Measurements from ENCODE around the gene ARHGEF1.

Gene ARHGEF1

DNA sequence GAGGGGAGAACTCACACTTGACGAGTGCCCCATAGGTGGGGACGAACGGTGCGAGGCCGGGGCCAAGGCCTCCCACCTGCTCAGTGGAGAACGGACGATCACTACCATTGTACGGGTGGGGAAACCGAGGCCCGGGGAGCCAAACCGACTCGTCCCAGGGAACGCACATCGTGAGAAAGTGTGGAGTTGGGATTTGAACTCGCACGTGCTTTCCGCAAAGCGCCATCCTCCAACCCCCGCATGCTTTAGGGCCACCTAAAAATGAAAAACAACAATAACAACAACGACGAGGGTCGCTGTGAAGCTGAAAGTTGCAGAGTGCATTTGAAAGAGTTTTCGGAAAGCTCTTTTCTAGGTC lies 458 bp downstream of the ARHGEF1 start:
- no peak for DNase-seq (ENCODE audit: low read depth in 2 of 2)

DNA sequence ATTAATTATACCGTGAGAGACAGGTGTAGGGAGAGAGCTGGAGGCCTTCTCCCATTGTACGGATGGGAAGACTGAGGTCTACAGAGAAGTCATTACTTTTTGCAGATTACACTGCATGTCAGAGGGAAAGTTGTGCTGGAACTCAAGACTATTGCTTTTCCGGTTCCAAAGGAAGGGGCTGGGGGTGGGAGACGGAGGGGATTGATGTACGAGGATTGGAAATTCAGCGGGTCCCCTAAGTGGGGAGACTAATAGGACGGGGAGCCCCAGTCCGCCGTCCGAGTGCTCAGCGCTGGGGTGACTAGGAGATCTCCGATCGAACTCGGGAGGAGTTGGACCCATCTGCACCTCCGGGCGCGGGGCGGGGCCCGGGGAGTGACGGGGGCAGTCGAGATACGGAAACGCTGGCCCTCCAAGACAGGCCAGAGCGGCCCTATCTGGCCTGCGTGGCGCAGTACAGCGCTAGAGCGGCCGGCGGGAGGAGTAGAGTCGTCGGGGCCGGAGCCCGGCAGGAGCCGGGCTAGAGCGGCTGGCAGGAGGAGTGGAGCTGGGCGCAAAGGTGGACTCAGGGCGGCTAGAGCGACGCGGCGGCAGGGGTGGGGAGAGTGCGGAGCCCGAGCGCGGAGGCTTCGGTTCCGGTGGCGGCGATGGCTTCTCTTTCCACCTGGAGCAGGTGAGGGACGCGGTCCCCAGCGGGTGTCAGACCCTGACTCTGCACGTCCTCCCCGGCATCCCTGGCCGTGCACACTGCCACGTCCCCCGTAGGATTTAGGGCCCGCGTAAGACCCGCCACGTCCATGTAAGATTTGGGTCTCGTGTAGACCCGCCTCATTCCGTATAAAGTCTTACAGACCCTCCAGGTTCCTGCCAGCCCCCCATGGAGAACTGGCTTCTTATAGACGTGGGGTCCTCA lies 1.1 kb downstream of the ARHGEF1 start:
- DNase-seq (ENCODE audit: low read depth in 2 of 2), result peak; percentile 73 to 78

DNA sequence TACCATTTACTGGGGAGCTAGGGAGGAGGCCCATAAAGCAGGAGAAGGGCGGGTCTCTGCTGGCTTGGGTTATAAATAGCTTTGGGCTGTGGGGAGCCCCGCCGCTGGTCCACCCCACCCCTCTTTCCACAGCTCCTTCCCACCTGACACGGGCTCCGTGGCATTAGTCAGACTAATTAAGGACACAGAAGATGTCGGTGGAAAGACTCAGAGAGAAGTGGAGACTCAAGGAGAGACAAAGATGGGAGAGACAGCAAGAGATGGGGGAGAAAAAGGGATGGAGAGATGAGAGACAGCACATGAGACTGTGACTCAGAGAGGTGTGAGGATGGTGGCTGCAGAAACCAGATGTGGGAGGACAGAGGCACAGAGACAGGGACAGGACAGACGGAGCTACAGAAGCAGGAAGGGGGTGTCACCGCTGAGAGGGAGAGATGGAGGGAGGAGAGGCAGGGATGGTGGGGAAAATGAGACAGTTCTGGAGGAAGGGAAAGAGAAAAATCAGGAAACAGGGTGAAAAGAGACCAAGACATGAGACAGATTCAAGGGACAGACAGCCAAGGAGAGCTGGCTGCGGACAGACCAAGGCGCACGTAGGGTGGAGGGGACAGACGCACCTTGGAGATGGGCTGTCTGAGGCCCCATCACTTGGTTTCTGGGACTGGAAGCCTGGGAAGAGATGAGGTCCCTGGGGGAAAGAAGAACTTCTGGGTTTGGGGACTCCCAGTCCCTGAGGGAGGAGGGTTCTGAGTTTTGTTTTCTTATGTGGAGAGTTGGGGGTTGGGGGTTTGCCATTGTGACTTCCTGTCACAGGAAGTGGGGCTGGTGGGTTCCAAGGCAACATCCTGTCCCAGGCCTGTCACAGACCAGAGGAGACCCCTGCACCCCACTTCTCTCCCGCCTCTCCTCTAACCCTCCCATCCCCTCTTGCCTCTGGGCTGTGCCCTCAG lies 4.1 kb downstream of the ARHGEF1 start:
- peak in 1 of 2 donors; percentile 34 for DNase-seq (ENCODE audit: low read depth in 2 of 2)

DNA sequence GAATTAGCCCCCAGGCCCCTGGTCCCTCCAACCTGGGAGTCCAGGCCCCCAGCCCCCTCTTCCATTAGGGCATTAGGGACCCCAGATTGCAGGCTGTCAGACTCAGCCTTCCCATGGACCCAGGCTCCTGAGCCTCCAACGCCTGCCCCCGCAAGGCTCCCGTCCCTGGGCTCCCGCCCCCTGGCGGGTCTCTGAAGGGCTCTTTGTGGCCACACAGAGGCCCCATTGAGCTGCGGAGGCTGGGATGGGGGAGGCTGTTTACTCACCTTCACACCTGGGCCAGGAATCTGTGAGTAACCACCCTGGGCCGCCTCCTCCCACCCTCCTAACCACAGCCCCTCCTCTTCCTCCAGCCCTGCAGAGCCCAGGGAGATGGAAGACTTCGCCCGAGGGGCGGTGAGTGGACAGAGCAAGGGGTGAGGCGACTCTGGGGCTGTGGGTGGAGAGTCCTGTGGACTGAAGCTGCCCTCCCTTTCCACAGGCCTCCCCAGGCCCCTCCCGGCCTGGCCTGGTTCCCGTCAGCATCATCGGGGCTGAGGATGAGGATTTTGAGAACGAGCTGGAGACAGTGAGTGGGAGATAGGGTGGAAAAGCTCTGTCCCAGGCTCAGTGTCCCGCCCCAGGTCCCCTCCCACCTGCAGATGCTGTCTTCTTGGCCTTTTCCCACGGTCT lies 4.9 kb downstream of the ARHGEF1 start:
- peak; percentile 65 to 78 for DNase-seq (ENCODE audit: low read depth in 2 of 2)

DNA sequence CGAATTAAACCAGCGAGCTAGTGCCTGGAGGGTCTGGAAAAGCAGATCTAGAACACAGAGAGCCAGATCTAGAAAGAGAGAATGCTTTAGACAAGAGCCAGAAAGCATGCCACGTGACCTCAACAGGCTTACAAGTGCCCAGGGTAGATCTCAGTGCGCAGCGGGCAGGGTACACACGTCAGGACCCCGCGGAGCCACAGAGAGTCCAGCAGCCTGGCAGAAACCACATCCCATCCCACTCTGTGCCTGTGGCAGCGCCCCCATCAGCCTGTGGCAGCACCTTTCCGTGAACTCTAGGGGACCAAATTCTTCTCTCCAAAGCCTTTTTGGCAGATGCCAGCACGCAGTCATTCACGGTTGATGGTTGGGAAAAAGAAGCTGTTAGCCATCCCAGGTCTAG lies 5.9 kb downstream of the ARHGEF1 start:
- no peak for DNase-seq (ENCODE audit: low read depth in 2 of 2)

DNA sequence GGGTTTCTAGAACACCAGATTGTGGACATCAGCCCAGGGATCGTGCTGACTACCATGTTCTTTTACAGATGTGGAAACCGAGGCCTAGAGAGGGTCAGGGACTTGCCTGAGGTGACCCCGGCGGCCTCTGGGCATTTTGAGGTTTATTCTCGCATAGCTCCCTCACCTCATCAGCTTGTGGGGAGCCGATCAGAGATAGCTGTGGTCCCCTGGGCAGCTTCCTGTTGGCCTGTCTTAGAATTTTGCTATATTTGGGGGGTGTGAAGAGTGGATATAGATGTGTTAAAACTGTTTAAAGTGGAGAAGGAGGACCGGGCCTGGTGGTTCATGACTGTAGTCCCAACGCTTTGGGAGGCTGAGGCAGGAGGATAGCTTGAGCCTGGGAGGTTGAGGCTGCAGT lies 6.9 kb downstream of the ARHGEF1 start:
- DNase-seq (ENCODE audit: low read depth in 2 of 2), result no peak

DNA sequence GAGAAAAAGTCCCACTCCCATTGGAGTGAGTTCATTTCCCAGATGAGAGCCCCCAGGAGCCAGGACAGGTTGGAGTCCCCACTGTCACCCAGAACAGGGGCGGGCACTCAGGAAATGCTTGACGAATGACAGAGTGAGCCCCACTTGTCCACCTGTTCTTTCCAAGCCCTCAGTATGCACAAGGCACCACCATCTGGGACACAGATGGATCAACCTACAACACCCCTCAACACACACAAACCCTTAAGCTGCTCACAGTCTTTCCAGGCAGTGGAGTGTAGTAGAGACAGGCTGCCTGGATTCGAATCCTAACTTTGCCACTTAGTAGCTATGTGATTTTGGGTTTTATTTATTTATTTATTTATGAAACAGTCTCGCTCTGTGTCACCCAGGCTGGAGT lies 8.0 kb downstream of the ARHGEF1 start:
- no peak for DNase-seq (ENCODE audit: low read depth in 2 of 2)

DNA sequence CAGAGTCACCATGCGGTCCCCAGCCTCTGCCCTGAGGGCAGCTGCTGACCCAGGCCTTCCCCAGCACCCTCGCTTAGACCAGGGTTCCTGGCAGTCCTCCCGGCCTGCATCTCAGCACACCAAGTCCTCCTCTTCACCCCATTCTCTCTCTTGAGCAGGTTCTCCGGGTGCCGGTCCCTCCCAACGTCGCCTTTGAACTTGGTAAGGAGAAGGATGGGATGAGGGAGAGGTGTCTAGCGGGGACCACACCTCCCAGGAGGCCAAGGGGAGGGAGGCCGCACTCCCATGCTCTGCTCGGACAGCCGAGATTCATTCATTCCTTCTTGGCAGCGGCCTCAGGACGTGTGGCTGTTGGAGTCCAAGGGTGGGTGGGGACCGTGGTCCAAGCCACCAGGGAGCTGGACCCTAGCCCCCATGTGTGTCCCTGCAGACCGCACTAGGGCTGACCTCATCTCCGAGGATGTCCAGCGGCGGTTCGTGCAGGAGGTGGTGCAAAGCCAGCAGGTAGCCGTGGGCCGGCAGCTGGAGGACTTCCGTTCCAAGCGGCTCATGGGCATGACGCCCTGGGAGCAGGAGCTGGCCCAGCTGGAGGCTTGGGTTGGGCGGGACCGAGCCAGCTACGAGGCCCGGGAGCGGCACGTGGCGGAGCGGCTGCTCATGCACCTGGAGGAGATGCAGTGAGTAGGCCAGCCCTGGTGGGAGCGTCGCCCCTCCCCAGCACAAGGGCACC lies 9.4 kb downstream of the ARHGEF1 start:
- no peak for DNase-seq (ENCODE audit: low read depth in 2 of 2)

DNA sequence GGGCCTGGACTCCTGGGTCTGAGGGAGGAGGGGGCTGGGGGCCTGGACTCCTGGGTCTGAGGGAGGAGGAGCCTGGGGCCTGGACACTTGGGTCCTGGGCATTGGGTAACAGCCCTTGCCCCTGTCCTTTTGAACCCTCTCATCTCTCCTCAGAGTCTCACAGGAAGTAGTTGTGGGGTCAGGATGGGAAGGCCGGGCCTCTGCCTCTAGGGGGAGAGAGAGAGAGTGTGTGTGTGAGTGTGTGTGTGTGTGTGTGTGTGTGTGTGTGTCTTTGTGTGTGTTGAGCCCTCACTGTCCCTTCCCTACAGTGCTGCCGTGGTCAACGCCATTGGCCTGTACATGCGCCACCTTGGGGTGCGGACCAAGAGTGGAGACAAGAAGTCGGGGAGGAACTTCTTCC lies 10.9 kb downstream of the ARHGEF1 start:
- no peak for DNase-seq (ENCODE audit: low read depth in 2 of 2)

DNA sequence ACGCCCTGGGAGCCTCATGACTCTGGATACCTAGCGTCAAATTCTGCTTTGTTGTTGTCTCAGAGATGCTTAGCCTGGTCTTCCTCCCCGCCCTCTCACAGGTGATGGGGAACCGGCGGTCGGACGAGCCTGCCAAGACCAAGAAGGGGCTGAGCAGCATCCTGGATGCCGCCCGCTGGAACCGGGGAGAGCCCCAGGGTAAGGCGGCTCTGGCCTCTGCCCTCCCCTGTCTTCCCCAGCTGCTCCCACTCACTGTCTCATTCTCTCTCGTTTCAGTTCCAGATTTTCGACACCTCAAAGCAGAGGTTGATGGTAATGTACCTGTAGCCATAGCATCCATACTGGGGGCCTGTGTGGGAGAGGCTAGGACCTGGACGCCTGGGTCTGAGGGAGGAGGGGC lies 11.4 kb downstream of the ARHGEF1 start:
- DNase-seq (ENCODE audit: low read depth in 2 of 2), result no peak

DNA sequence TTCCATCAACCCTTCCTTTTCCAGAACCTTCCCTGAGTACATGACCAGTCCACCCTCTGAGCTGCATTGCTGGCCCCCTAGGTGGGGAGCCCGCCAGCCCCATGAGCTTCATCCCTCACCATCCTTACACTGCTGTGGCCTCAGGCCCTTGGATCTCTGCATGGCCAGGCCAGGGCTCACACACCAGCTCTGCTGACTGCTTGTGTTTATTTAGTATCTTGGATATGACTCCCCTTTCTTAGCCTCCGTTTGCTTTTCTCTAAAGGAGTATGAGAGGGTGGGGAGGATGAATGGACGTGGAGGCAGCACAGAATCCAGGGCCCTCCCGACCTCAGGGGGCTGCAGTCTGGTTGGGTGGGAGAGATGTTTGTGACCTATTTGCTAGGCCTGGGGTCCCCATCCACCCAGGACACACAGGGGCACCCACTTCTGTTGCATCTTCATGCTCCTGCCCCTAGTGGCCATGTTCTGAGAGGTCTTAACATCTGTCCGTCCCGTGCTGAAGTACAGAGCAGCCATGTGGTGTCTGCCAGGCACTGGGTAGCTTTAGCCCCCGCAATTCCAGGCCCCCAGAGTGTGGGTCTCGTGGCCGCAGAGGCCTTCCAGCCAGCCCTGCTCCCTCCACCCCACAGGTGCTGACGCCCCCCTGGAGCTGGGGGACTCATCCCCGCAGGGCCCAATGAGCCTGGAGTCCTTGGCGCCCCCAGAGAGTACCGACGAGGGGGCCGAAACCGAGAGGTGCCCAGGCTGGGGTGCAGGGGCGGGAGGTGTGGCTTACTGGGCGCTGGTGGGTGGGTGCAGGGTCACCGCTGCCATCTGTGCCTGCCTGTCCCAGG lies 13.0 kb downstream of the ARHGEF1 start:
- no peak for DNase-seq (ENCODE audit: low read depth in 2 of 2)

DNA sequence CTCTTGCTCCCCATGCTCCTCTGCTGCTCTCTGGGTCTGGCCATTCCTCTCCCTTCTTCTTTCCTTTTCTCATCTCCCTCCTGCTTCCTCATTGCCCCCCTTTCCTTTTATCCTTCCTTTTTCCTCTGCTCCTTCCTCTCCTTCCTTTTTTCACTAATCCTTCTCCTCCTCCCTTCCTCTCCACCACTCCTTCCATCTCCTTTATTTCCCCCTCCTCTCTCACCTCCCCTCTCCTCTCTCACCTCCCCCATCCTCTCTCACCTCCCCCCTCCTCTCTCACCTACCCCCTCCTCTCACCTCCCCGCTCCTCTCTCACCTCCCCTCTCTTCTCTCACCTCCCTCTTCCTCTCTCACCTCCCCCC lies 13.6 kb downstream of the ARHGEF1 start:
- DNase-seq (ENCODE audit: low read depth in 2 of 2), result no peak

DNA sequence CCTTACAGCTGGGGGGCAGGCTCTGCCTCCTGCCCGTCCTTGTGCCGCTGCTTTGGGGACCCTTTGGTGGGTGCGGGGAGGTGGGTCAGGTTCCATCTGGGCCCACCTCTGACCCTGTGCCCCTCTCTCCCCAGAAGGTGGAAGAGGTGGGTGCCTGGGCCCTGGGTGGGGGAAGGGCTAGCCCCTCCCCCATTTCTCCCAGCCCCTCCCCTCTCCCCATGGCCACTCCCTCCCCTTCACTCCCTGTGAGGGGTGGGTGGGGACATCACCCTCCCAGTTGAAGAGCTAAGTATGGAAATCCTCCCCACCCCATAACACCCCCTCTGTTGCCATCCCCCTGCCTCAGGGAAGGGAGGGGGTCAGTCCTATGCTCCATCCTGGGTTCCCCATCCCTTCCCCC lies 14.2 kb downstream of the ARHGEF1 start:
- DNase-seq (ENCODE audit: low read depth in 2 of 2), result no peak

DNA sequence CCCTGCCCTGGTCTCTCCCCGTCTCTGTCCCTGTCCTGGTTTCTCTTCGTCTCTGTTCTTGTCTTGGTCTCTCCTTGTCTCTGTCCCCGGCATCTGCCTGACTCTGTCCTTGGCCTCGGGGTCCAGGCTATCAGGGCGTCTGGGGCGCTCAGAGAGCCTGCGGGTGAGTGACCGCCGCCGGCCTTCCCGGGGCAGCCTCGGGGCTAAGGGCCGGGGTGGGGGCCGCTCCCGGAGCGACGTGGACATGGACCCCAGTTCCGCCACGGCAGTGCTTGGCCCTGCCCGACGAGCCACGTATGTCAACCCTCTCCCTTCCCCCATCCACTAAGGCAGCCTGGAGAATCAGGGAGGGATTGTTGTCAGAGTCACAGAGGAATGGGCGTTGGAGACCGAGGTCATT lies 14.8 kb downstream of the ARHGEF1 start:
- no peak for DNase-seq (ENCODE audit: low read depth in 2 of 2)

DNA sequence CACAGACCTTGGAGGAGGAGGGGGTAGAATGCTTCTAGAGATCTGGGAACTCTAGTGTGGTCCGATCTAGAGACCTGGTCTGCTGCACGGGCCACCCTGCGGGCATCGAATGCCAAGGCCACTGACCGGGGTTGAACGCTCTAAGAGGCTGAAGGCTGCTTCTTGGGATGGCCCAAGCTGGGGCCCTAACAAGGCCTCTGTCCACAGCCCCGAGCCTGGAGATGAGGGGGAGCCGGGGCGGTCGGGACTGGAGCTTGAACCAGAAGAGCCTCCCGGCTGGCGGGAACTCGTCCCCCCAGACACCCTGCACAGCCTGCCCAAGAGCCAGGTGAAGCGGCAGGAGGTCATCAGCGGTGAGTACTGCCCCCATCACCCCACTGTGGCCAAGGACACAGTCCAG lies 15.3 kb downstream of the ARHGEF1 start:
- DNase-seq (ENCODE audit: low read depth in 2 of 2), result no peak

DNA sequence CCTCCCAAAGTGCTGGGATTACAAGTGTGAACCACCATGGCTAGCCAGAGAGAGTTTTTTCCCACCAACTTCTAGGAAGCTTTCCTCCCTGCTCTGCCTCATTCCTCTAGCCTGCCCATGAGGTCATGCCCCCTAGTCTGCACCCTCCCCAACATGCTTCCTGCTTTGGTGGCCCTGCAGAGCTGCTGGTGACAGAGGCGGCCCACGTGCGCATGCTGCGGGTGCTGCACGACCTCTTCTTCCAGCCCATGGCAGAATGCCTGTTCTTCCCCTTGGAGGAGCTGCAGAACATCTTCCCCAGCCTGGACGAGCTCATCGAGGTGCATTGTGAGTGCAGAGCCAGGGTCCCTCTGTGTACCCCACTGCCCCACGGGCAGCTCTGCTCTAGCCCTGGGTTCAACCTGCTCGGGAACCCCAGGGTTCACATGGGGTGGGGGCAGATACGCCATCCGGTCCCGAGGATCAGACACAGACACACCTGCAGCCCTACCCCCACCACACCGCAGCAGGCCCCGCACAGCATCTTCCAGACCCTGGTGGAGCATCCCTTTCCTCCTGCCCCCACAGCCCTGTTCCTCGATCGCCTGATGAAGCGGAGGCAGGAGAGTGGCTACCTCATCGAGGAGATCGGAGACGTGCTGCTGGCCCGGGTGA lies 18.9 kb downstream of the ARHGEF1 start:
- no peak for DNase-seq (ENCODE audit: low read depth in 2 of 2)

DNA sequence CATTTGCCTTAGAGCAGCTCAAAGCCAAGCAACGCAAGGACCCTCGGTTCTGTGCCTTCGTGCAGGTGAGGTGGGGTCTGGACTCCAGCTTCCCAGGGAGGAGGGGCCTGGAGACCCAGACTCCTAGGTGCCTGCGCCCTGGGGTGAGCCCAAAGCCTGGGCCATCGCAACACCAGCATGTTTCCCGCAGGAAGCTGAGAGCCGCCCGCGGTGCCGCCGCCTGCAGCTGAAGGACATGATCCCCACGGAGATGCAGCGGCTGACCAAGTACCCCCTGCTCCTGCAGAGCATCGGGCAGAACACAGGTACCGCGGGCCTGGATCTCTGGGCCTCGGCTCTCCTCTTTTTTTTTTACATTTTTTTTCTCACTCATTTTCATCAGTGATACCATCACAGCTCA lies 19.6 kb downstream of the ARHGEF1 start:
- DNase-seq (ENCODE audit: low read depth in 2 of 2), result no peak

DNA sequence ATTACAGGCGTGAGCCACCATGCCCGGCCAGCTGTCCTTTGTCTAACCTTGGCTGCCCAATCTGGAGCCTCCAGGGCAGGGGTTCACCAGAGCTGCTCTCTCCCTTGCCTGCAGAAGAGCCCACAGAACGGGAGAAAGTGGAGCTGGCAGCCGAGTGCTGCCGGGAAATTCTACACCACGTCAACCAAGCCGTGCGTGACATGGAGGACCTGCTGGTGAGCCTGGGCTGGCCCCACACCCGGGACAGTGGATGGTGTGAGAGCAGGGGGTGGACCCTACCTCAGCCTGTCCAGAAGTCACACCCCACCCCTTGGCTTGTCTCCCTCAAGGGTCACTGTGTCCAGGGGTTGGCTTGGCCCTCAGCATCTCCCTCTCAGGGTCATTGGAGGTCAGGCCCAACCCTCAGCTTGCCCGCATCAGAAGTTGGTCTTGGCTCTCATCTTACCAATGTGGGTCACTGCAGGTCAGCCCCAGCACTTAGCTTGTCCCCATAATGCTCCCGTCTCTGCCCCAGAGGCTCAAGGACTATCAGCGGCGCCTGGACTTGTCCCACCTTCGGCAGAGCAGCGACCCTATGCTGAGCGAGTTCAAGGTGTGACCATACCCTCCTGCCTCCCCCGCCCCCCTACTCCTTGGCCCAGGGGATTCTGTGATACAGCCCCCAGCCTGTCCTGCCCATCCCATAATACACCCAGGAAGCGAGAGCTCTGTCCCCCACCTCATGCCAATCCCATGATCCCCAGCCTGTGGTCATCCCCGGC lies 20.4 kb downstream of the ARHGEF1 start:
- DNase-seq (ENCODE audit: low read depth in 2 of 2), result no peak

DNA sequence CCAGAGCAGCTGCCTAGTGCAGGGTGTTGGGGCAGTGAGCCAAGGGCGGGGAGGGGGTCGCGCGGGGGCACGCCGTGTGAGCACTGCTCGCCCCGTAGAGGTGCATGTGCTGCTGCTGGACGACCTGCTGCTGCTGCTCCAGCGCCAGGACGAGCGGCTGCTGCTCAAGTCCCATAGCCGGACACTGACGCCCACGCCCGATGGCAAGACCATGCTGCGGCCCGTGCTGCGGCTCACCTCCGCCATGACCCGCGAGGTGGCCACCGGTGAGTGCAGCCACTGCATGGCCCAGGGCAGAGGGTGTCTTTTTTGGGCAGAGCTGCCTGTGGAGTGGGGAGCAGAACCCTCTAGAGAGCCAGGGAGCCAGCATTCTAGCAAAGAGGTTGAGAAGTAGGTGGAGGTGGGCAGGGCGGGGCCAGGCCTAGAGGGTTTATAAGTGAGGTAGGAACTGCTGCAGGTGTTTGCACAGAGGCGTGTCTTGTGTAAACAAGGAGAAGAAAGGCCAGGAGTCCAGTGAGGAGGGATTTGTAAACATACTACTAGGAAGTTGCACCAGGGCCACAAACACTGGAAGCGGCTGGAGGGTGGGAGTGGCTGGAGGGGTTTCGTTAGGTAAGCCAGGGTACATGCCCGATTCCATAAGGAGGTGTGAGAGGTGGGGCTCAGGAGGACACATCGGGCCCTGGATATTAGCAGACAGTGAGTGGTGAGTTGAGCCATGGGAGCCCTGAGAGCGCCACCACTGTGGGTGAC lies 21.3 kb downstream of the ARHGEF1 start:
- no peak for DNase-seq (ENCODE audit: low read depth in 2 of 2)

Measured in stimulated activated CD4-positive, alpha-beta T cell treated with anti-CD3 and anti-CD28 coated beads, Interleukin-1b, Interleukin-23, amount 100 ng/mL, for 1 hour (primary cell).